Measurements from ENCODE around the gene H2BK1. TPM values are rescaled to one million over a fixed set of nuclear protein-coding genes. Genes with fewer than 3 reads are reported as not detected.

H2BK1 gene
- total RNA-seq, 1 donor = not detected

- H3K4me3 ChIP-seq (ENCODE audit: low read depth, low read length) = peak within 1 kb of the TSS; percentile 90
- no peak for TF ChIP-seq CTCF (IDR thresholded peaks at IDR 0.05; ENCODE audit: insufficient read depth, low read length)
- peak; percentile 80 for DNase-seq (ENCODE audit: low read depth)
These were observed 22.0 kb upstream of the H2BK1 start, which contains the start of gene CHPF2 for GRCh38 chr7:151232091-151232916. Gene CHPF2 (plus strand): TSS chr7:151232483. CDS start chr7:151234012, 1,529 bp downstream.

- DNase-seq (ENCODE audit: low read depth) = no peak
- TF ChIP-seq CTCF (IDR thresholded peaks at IDR 0.05; ENCODE audit: insufficient read depth, low read length) = no peak
- H3K4me3 ChIP-seq (ENCODE audit: low read depth, low read length) = no peak overlapping the region
These were observed 20.8 kb upstream of the H2BK1 start for GRCh38 chr7:151231080-151231479.

- no peak for TF ChIP-seq CTCF (IDR thresholded peaks at IDR 0.05; ENCODE audit: insufficient read depth, low read length)
- H3K4me3 ChIP-seq (ENCODE audit: low read depth, low read length) = no peak overlapping the region
- DNase-seq (ENCODE audit: low read depth) = no peak
These were observed 19.0 kb upstream of the H2BK1 start for GRCh38 chr7:151229249-151229648.

GRCh38 chr7:151228024-151228866 is 18.0 kb upstream of the H2BK1 start:
- no peak for DNase-seq (ENCODE audit: low read depth)
- no peak for TF ChIP-seq CTCF (IDR thresholded peaks at IDR 0.05; ENCODE audit: insufficient read depth, low read length)
- peak overlapping the region; percentile 82 for H3K4me3 ChIP-seq (ENCODE audit: low read depth, low read length)

- DNase-seq (ENCODE audit: low read depth) = peak; percentile 99
- no peak for TF ChIP-seq CTCF (IDR thresholded peaks at IDR 0.05; ENCODE audit: insufficient read depth, low read length)
- H3K4me3 ChIP-seq (ENCODE audit: low read depth, low read length) = peak within 1 kb of the TSS; percentile 90
These were observed 16.8 kb upstream of the H2BK1 start, which contains the start of gene ABCF2 for GRCh38 chr7:151226875-151227782. Gene ABCF2 (minus strand): TSS chr7:151227205. CDS start chr7:151226458, 747 bp downstream.

GRCh38 chr7:151226560-151226874 is 16.2 kb upstream of the H2BK1 start:
- TF ChIP-seq CTCF (IDR thresholded peaks at IDR 0.05; ENCODE audit: insufficient read depth, low read length) = no peak
- peak overlapping the region; percentile 90 for H3K4me3 ChIP-seq (ENCODE audit: low read depth, low read length)
- DNase-seq (ENCODE audit: low read depth) = no peak
